Activated gamma-delta T cell treated with anti-CD3 and anti-CD28 coated beads, Interleukin-2, amount 50 U/mL, for 16 hours (primary cell): ENCODE data around the gene KLHL13.
"Not testable (repeated sequence)": the region's sequence is repeated elsewhere in the genome, so short reads cannot be mapped to it uniquely, and the experiment has no call there.

ENCODE experiments used
- DNase-seq: peaks from one replicate; pipeline ENCODE4 v3.0.0-alpha.2; 2020; ENCODE audit warnings: low read depth

KLHL13 gene

DNA sequence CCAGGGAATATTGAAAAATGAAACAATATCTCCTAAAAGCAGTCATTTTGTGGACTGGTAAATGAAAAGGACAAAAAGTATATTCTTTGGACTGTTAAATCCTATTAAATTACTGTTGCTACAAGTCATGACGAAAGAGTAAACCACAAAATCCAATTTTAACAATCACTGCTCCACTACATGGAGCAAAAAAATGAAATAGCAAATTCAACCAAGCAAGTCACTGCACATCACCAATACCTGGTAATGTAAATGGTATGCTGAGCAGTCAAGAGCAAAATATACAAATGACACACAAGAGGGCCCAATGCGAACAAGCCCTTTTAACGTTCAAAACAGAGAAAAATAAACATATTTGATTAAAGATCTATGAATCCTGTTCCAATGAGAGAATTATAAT, 126.2 kb downstream of the KLHL13 start:
- no peak for DNase-seq

DNA sequence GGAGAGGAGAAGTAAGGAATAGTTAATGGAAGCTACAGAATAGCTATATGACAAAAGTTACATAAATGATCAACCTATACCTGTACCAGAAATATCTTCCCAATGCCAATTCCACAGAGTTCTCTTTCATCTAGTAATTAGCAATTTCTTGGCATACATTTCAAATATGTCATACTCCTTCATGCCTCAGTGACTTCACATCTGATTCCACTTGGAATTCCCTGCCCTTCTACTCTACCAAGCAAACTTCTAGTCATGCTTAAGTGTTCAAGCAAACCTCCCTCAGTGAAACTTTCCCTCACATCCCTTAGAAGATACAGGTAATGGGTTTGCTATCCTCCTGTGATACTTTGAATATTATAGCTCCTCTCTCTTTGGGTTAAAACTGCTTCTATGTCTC, 127.1 kb downstream of the KLHL13 start:
- no peak for DNase-seq

DNA sequence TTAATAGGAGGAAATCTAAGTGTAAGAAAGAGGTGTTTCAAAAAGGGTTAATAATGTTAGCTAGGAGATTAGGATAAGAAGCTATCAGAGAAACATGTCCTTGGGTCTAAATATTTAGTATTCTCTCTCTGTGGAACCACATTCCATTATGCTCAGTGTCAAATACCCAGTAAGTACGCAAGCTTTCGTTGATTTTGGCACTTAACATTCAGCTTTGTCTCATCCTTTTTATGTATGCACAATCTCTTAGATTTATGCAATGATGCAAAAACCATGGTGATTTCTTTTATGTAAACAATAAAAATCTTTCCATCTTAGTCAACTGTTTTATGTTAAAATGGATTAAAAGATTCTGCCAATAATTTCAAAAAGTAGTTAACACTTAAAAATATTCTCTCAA, 129.2 kb downstream of the KLHL13 start:
- DNase-seq: no peak

DNA sequence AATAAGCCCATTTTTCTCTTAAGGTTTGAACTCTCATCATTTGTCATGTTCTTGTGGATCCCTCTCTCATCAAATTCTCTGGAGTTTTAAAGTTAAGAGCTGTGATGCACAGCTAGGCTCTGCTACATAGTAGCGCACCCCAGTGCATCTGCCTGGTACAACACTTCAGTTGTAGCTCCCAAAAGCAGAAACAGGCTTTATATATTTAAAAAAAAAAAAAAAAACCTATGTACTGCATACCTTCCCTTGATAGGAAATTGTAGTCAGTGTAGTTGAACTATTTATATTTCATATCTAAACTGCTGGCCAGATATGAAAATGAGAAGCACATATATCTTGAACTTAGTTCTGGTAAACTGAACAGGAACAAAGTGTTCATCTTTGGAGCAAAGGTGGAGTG, 131.4 kb downstream of the KLHL13 start:
- no peak for DNase-seq

DNA sequence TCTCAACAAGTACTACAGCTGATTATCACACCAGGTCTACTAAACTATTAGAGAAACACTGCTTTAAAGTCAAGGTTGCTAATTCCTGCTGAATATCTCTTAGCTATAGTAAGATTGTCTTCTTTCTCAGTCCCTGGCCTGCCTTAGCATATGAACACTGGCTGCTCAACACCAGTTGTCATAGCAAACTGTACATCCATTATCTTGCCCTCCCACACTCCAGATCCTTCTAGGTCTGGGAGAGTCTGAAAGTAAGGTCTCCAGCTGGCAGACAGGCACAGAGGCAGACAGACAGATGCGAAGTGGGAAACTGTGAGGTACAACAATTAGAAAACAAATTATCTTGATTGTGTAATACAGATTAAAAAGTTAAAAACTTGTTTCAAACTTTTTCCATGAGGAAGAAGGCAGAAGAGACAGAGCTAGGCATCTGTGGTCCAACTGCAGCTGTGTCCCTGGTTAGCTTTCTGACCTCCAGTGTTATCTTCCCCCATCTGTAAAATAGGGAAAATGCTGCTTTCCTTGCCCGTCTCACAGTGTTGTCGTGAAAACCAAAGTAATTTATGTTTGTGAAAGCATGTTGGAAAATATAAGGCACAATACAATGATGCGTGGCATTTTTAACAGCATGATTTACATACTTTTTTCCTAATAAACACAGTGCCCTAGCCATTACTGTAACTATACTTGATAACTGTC, 133.8 kb downstream of the KLHL13 start:
- no peak for DNase-seq

DNA sequence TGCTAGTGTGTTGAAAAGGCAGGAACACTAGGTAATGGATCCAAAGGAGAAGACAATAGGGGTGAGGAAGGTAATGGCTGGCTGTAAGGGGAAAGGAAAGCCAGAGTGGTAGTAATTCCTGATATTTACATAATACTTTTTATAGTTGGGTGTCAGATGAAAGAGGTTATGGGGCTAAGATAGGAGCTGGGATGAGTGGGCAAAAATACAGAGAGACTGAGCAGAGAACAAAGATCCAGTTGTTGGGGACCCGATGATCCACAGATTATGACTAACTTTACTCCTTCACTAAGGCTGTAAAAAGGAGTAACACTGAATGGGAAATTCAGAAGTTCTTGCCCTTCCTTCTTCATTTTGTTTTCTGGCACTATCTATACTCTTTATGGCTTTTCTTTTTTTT, 138.2 kb downstream of the KLHL13 start:
- DNase-seq: no peak

DNA sequence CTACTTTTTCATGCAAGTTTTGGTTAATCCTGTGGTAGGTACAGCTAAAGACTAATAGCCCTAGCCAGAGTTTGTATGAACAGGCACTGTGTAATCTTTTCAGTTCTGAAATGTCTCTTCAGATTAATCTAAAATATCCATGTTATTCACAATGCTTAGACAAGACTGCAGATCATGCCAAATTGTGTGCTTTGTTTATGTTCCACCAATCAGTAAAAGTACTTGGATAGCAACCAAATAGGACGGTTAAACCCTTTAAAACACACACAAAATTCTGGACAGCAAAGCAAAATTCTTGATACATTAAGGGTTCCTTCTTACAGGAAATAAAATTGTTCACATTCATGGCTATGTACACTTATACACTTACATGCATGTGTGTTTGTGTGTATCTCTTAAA, 139.1 kb downstream of the KLHL13 start:
- DNase-seq: no peak

DNA sequence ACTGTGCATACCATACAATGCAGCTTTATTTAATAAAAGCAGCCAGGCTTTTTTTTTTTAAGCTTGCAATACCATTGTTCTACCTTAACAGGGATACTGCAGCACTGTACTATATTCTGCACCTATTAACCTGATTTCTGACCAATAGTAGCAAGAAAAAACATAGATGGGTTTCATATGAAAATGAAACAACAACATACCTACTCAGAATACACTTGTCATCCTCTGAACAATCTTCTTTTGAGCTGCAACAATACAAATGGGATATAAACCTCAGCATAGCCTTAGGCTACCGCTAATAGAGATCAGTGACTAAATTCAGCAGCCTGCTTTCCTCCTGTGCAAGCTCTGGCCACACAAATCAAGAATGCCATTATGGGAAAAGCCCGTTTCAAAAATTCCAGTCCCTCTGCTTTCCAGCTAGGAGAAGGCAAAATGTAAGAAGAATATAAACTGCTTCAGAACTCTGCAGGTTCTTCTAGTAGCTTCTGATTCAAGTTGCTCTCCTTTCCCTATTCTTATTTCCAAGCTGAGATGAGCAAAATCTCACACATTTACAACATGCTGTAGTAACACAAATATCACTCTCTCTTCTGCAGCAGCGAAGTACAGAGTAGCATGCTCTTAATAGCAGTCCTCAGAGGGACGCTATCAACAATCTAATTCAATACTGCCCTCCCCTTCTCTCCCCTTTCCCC, 143.4 kb downstream of the KLHL13 start:
- DNase-seq: no peak

DNA sequence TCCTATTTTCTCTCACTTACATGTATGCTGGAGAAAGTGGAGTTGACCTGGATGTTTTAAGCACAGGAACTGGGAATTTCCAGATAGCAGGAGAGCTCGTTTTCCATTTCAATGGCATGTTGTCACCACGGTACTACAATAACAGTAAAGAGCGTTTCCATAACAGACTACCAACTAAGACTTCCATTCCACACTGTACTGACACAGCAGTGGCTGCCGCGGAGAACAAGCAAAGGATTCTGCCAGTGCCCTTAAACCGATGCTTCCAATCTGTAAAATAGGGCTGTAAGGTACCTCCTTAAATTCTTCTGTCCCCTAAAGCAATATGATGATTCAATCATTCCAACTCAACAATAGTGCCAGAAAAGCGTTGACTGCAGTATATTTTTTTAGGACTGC, 143.9 kb downstream of the KLHL13 start:
- DNase-seq: no peak

DNA sequence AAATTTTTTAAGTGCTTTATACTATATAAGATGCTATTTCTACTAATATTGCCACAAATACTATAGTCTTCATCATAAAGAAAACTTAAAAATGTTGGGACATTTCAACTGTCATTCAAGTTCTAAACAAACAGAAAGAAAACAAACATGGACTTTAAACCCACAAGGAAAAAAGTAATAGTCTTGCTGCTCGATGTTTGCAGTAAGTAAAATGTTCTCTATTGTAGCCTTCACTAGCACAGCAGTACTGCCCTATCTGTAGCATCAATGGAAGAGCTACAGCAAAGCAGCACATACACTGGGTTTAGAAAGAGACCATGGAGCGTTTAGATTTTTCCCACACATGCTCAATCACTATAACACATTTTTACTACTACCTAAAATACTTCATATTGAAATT, 146.8 kb downstream of the KLHL13 start:
- no peak for DNase-seq

DNA sequence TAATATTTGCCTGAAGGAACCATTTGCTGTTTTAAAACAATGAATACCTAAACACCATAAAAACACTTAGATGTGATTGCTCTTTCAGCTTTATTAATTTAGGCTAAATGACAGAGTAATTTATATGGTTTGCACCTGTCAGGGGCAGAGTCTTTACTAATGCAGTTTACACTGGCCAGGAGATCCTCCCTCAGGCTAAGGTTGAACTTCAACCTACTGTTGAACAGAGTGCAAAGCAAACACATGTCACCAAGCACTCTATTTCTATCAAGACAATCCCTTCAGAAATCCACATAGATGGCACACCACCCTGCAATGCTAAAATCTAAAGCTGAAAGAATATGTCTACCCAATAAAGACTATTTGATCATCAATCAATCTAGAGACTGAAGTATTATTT, 147.3 kb downstream of the KLHL13 start:
- DNase-seq: no peak

DNA sequence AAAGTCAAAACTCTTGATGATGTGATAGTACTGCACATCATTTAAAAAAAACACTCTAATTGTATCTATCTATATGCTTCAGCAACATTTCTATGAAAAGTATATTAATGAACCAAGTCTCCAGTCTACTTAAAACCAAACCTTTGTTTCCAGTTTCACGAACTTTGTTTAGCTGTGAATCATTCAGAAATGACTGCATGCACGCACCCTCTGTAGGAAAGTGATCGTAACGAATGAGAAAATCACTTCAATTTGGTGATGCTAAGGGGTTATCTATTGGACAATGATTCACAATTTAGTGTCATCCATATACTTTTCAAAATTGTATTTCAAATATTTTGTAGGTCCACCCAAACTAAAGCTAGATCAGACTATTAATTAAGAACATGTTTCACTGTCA, 157.6 kb downstream of the KLHL13 start:
- DNase-seq: no peak

DNA sequence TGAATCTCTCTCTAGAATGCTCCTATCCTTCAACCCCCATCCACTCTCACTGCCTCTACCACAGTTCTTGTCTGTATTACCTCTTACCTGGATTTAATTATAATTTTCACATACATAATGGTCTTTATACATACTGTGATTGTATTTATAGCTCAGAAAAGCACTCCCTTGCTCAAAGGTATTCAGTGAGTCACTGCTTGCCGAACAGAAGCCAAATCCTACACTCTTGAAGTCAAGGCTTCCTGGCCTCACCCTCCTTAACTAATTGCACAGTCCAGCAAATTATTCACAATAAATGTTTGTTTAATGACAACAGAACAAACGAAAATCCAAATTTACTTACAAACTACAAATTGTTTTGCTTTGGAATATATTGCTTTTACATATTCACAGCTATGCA, 159.5 kb downstream of the KLHL13 start:
- no peak for DNase-seq

DNA sequence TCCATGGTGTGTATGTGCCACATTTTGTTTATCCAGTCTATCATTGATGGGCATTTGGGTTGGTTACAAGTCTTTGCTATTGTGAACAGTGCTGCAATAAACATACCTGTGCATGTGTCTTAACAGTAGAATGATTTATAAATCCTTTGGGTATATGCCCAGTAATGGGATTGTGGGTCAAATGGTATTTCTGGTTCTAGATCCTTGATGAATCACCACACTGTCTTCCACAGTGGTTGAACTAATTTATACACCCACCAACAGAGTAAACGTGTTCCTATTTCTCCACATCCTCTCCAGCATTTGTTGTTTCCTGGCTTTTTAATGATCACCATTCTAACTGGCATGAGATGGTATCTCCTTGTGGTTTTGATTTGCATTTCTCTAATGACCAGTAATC, 177.3 kb downstream of the KLHL13 start:
- not testable (repeated sequence) for DNase-seq

DNA sequence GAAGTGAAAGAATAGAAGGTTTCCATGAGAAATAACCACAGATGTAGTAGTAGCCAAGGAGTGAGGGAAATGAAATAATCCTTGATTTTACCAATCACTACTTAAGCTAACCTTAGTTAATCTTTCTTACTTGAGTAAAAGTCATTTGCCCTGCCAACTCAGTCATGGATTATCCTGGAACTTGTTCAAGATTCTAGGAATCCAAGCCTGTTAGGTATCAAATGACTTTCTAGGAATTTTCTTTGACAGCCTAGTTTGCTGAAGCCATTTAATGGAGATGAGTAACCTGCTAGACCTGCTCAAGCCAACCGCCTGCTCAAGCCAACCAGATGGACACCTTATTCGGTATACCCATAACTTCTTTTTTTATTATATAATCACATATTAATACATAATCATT, 180.5 kb downstream of the KLHL13 start:
- DNase-seq: no peak

DNA sequence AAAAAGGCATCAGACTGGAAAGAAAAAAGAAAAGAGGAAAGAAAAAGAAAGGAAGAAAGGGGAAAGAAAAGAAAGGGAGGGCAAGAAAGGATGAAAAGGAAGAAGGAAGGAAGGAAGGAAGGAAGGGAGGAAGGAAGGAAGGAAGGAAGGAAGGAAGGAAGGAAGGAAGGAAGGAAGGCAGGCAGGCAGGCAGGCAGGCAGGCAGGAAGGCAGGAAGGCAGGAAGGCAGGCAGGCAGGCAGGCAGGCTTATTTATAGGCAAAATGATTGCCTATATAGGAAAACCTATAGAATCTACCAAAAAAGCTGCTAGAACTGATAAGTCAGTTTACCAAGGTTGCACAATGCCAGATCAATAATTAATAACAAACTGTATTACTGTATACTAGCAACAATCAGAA, 186.5 kb downstream of the KLHL13 start:
- DNase-seq: not testable (repeated sequence)

DNA sequence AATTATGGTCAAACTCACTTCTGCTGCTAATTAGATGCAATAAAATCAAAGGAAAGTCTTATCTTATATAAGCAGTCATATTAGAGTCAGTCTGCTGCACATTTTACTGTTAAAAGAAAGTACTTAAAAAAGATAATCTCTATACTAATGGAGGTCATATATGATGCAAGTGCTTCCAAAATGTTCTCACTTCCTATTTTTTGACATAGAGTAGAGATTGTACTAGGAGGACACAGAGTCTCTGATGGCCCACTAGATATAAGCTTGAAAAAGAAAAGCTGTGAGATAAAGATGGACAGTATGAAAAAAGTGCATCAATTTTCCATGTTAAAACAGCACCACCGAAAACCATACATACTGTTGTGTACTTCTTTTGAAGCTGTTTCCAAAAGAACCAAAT, 196.9 kb downstream of the KLHL13 start:
- no peak for DNase-seq

DNA sequence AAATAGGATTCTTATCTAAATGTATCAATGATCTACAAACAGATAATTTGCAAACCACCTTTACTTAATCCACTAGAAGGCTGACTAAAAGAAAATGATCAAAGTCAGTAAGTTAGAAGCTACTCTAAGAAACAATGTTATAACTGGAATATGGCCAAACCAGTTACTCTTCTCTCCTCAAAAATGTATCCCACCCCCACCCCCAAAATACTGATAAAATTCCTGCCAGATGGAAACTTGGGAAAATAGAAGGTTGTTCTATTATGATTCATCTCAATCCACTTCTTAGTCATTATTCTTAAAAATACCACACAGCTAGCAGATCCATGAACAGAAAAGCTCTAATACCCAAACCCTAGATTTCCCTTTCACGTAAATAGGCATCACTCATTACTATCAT, 206.4 kb downstream of the KLHL13 start:
- DNase-seq: no peak

DNA sequence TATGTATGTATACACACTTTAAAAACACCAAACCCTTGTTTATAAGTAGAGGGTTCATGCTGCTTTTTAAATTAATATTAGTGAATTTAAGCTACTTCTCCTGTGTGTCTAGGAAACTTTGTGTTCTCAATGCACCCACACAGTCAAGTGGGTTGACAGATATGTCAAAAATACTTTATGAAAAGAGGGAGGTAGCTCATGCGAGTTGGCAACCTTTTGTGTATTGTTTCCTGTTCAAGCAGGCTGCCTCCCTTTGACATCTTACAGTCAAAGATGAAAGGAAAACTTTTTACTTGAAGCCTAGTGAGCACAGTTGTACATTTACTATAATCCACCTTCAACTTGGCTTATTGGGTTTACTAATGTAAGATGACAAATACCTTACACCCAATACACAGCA, 218.4 kb downstream of the KLHL13 start:
- DNase-seq: no peak

DNA sequence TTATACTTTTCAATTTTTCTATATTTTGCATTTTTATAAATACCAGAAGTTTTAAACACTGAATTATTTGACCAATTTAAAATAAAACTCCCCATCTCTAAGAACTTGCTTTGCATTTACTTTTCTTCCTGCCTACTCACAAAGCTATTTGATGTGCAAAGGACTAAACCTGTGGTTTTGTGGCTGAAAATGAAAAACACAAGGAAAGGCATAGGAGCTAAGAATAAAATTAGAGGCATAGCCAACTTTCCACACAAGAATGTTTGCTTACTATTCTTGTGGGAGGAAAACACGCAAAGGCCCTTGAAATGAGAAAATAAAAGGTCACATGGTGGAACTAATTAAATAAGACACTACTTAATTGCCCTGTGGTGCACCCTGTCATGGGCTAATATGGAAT, 221.2 kb downstream of the KLHL13 start:
- DNase-seq: no peak

DNA sequence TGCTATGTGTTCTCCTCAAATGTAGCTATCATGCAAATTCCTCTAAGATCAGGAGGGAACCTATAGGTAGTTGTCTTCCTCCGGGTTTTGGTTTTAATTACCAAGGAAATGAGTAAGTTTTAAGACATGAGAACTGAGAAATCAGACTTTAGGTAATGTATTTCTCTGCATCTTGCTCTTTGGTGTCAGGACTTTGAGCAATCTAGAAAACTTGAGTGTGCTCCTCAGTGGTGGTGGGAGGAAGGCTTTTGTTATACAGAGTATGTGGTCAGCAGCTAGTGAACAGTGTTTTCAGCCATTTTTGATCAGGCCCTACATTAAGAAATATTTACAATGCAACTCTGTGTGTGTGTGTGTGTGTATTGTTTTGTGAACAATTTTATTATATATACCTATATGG, 224.1 kb downstream of the KLHL13 start:
- no peak for DNase-seq

DNA sequence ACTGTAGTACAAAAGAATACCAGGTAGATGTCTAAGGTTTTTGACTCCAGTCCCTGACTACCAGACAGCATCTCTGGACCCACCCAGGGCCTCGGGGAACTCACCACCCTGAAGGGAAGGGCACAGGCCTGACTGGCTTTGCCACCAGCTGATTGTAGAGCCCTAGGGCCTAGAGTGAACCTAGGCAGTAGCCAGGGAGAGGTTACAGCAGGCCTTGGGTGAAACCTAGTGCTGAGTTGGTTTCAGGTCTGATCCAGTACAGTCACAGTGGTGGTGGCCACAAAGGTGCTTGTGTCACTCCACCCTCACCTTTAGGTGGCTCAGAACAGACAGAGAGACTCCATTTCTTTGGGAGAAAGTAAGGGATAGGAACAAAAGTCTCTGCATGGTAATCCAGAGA, 244.8 kb downstream of the KLHL13 start:
- DNase-seq: no peak

DNA sequence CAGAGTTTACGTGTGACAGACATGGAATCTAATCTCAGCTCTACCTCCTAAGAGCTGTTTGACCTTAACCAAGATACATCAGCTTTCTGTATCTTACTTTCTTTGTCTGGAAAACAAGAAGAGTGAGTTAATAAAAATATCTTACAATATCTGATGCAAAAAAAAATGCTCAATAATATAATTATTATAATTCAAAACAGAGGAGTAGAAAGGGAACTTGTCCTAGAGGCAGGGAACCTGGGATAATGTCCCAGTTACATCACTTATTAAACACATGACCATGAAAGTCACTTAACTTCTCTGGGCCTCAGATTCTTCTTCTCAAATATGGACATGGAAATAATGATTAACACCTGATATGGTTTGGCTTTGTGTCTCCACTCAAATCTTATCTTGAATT, 256.1 kb downstream of the KLHL13 start:
- DNase-seq: no peak

DNA sequence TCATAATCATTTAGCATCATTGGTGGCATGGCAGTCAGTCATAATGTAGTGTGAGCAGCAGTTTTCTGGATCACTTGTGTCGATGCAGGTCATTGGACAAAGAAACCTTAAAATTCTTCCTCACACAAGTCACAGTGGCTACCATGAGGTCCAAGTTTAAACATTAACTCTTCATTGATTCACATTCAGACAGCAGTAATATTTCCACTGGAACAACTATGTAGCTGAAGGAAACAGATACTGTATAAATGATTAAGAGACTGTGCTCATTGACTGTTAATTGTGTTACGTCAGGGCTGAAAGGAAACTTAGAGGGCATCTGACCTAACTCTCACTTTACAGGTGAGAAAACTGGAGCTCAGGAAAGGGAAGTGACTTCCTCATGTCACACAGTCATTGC, 261.8 kb downstream of the KLHL13 start:
- no peak for DNase-seq
